Uterus (tissue), 2 donors: ENCODE results near the gene PNLIPRP1.

Experiments
- CTCF ChIP-seq, 4 experiments: fragments of 200-600 bp in 2 of 4; fragments of 450-650 bp in 2 of 4; sonication (generic) in 2 of 4; IDR thresholded peaks; one replicate each; pipeline ENCODE4 v1.5.1; 2016 to 2019; ENCODE audit warnings: antibody characterized with exemption in 4 of 4, mild to moderate bottlenecking in 2 of 4, moderate library complexity in 1 of 4
- POLR2A ChIP-seq, 2 donors: fragments of 450-650 bp; IDR thresholded peaks; one replicate each; pipeline ENCODE4 v1.6.1; 2016; ENCODE audit warnings: antibody characterized with exemption in 2 of 2, mild to moderate bottlenecking in 1 of 2, moderate library complexity in 1 of 2

DNA sequence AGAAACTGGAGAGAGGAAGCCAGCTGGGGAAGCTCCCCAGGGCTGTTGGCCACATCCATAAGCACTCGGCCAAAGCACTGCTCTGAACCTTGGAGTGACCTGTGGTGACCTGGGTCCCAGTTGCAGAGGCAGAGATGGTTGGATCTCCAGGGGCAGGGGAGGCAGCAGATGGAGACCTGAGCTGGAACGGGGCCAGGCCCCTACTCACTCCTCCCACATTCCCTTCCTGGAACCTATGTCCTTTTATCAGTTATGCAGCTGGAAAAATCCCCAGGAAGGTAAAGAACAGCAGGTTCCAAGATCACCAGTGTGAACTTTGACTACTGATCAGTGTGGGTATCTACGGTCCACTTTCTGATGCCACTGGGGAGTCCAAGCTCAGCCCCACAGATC, 20.4 kb downstream of the PNLIPRP1 start:
- TF ChIP-seq CTCF (IDR thresholded peaks at IDR 0.05) (no peak), POLR2A (IDR thresholded peaks at IDR 0.05) (no peak)
